ENCODE results near the gene NOL8. TPM values are rescaled to one million over a fixed set of nuclear protein-coding genes. Genes with fewer than 3 reads are reported as not detected.

Gene NOL8
- total and polyA plus RNA-seq, 3 donors from 2014 or later, result 12.5 to 60.5 (median 46.0) TPM

DNA sequence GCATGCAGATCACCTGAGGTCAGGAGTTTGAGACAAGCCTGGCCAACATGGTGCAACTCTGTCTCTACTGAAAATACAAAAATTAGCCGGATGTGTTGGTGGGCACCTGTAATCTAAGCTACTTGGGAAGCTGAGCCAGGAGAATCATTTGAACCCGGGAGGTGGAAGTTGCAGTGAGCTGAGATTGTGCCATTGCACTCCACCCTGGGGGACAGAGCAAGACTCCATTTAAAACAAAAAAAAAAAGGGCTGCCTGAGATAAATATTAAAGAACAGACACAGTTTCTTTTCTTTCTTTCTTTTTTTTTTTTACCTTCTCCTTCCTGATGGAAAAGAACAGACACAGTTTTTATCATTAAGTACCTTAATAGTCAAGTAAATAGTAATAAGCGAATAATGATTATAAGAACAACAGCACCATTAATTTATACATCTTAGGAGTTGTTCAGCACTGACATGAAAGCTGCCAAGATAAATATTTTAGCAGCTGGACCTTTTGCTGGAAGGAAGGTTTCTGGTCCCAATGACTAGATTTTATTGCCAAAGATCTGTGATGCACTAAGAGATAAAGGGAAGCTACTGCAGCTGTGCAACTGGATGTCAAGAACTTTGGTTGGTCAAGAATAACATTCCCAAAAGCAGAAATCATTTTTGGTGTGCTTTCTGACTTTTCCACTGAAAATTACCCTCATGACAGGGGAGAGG is 7.6 kb upstream of the NOL8 start:
- no peaks in the 10 kb centered on the region for H3K27me3 ChIP-seq
- H3K4me1 ChIP-seq, result no peaks in the 10 kb centered on the region
- TF ChIP-seq, protein P1, sequence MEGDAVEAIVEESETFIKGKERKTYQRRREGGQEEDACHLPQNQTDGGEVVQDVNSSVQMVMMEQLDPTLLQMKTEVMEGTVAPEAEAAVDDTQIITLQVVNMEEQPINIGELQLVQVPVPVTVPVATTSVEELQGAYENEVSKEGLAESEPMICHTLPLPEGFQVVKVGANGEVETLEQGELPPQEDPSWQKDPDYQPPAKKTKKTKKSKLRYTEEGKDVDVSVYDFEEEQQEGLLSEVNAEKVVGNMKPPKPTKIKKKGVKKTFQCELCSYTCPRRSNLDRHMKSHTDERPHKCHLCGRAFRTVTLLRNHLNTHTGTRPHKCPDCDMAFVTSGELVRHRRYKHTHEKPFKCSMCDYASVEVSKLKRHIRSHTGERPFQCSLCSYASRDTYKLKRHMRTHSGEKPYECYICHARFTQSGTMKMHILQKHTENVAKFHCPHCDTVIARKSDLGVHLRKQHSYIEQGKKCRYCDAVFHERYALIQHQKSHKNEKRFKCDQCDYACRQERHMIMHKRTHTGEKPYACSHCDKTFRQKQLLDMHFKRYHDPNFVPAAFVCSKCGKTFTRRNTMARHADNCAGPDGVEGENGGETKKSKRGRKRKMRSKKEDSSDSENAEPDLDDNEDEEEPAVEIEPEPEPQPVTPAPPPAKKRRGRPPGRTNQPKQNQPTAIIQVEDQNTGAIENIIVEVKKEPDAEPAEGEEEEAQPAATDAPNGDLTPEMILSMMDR (IDR thresholded peaks at IDR 0.05), result no peak
- TF ChIP-seq POLR2A (IDR thresholded peaks at IDR 0.05), result no peak
- 71% methylated on average over 3 of the region's 3 CpGs for WGBS, 2 donors
- H3K27ac ChIP-seq, result no peak overlapping the region
- DNase-seq, result no peak
- no peaks in the 10 kb centered on the region for H3K9me3 ChIP-seq
- intact Hi-C loops (cut with DNase I; ENCODE audit: low total_unique reads), result no loop called here
- no peaks in the 10 kb centered on the region for H3K36me3 ChIP-seq (ENCODE audit: low read depth, missing control alignments)
- H3K4me3 ChIP-seq, result no peak overlapping the region

DNA sequence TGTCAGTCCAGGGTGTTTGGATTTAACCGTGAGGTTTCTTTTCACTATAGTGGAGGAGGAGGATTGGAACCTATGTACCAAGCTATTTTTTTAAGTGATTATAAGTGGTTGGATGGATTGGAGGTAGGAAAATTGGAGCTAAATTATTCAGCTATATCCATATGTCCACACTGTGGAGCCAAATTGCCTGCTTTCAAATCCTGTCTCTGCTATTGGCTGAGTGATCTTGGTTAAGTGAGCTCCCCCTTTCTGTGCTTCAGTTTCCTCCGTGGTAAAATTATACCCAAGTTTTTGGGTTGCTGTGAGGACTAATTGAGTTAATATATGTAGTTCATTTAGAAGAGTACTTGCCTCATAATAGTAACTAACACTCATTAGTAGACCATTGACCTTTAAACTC is 3.1 kb upstream of the NOL8 start:
- Histone ChIP-seq H3K9me3 (no peaks in the 10 kb centered on the region), H3K4me3 (no peak overlapping the region), H3K4me1 (peaks cover 13% of the 10 kb centered on the region), H3K27me3 (no peaks in the 10 kb centered on the region), H3K27ac (no peak overlapping the region), H3K36me3 (ENCODE audit: low read depth, missing control alignments) (no peaks in the 10 kb centered on the region)
- WGBS, 2 donors, result 53 to 54% methylated on average over 2 of the region's 2 CpGs
- TF ChIP-seq, protein P1 (IDR thresholded peaks at IDR 0.05), result no peak
- TF ChIP-seq POLR2A (IDR thresholded peaks at IDR 0.05), result no peak
- no peak for DNase-seq
- intact Hi-C loops (cut with DNase I; ENCODE audit: low total_unique reads), result no loop called here

DNA sequence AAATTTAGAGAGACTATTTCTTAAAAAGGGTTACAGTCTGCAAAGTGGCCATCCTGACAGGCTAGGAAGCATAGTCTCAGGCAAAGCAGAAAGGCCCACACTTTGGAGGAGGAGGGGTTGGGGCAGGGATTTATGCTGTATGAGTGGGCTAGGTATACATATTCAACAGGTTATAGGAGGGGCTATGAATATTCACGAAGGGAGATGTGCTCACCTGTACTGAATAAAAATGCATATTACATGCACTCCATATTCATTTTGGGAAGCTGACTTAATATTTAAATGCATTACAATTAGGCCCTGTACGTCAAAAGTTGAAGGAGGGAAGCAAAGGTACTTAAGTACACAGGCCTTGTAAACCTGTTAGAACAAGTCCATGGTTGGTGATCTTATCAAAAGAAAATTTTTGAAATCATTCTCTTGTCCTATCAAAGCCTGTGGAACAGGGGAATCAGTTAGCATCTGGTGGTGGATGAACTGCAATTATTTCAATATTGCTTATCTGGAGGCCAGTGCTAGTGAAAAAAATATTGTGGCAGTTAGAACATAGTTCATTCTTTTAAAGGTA is 2.2 kb upstream of the NOL8 start:
- 66 to 87% methylated on average over 2 of the region's 2 CpGs for WGBS, 2 donors
- Histone ChIP-seq H3K9me3 (no peaks in the 10 kb centered on the region), H3K36me3 (ENCODE audit: low read depth, missing control alignments) (no peaks in the 10 kb centered on the region), H3K27me3 (no peaks in the 10 kb centered on the region), H3K4me3 (no peak overlapping the region), H3K4me1 (peaks cover 13% of the 10 kb centered on the region), H3K27ac (no peak overlapping the region)
- DNase-seq, result no peak
- TF ChIP-seq POLR2A (IDR thresholded peaks at IDR 0.05), result no peak
- TF ChIP-seq, protein P1 (IDR thresholded peaks at IDR 0.05), result no peak
- intact Hi-C loops (cut with DNase I; ENCODE audit: low total_unique reads), result no loop called here

DNA sequence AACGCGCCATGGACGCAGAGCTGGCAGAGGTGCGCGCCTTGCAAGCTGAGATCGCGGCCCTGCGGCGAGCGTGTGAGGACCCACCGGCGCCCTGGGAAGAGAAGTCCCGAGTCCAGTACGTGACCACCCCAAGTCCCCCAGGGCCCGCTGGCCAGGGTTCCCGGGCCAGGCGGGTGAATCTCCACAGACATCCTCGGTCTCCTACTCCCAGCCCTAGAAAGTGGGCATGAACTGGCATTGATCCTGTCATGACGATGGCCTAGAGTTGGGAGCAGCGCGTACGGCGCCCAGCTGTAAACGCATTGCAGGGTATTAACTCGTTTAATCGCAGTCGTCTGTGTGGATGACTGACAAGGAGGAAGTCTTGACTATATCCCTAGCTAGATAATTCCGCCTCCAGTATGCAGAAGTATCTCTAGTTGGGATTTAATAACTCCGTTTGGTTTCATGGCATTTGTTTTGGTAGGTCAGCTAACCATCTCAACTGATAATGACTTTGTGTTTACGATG is 896 bp upstream of the NOL8 start:
- Histone ChIP-seq H3K27ac (peak overlapping the region; percentile 94 to 97), H3K4me1 (peaks cover 13% of the 10 kb centered on the region), H3K27me3 (no peaks in the 10 kb centered on the region), H3K36me3 (ENCODE audit: low read depth, missing control alignments) (no peaks in the 10 kb centered on the region), H3K9me3 (no peaks in the 10 kb centered on the region), H3K4me3 (peak overlapping the region; percentile 72 to 81)
- intact Hi-C loops (cut with DNase I; ENCODE audit: low total_unique reads), result no loop called here
- TF ChIP-seq POLR2A (IDR thresholded peaks at IDR 0.05), result no peak
- TF ChIP-seq, protein P1 (IDR thresholded peaks at IDR 0.05), result no peak
- no peak for DNase-seq
- WGBS, 2 donors, result 1 to 2% methylated on average over 5 to 17 of the region's 30 CpGs

All from testis (tissue), 3 donors.